ENCODE measurements around the gene DLG5.
"Not testable (repeated sequence)": the region's sequence is repeated elsewhere in the genome, so short reads cannot be mapped to it uniquely, and the experiment has no call there.

Gene DLG5

GRCh38 chr10:77758406-77758805, 168.1 kb downstream of the DLG5 start:
- H3K9me3 Mint-ChIP-seq, H3K4me1 Mint-ChIP-seq, H3K27me3 Mint-ChIP-seq, H3K36me3 Mint-ChIP-seq, H3K27ac Mint-ChIP-seq, H3K4me3 Mint-ChIP-seq: not testable (repeated sequence)

GRCh38 chr10:77756319-77757232, 170.0 kb downstream of the DLG5 start:
- H3K9me3 Mint-ChIP-seq: no peaks in the 10 kb centered on the region
- no peak overlapping the region for H3K27ac Mint-ChIP-seq
- H3K36me3 Mint-ChIP-seq: no peaks in the 10 kb centered on the region
- no peaks in the 10 kb centered on the region for H3K4me1 Mint-ChIP-seq
- H3K27me3 Mint-ChIP-seq: peaks cover 13% of the 10 kb centered on the region
- H3K4me3 Mint-ChIP-seq: no peak overlapping the region

GRCh38 chr10:77746047-77746707, 180.4 kb downstream of the DLG5 start:
- H3K27ac Mint-ChIP-seq: no peak overlapping the region
- H3K9me3 Mint-ChIP-seq: peaks cover 19% of the 10 kb centered on the region
- H3K4me3 Mint-ChIP-seq: no peak overlapping the region
- peaks cover 5% of the 10 kb centered on the region for H3K36me3 Mint-ChIP-seq
- peaks cover 8% of the 10 kb centered on the region for H3K27me3 Mint-ChIP-seq
- H3K4me1 Mint-ChIP-seq: no peaks in the 10 kb centered on the region

- Mint-ChIP-seq H3K9me3 (peaks cover 13% of the 10 kb centered on the region), H3K4me3 (no peak overlapping the region), H3K36me3 (peaks cover 2% of the 10 kb centered on the region), H3K27me3 (peaks cover 7% of the 10 kb centered on the region), H3K27ac (no peak overlapping the region), H3K4me1 (no peaks in the 10 kb centered on the region)
Observed at GRCh38 chr10:77744245-77744644, 182.3 kb downstream of the DLG5 start.

- Mint-ChIP-seq H3K9me3 (peaks cover 18% of the 10 kb centered on the region), H3K4me3 (no peak overlapping the region), H3K27me3 (peaks cover 5% of the 10 kb centered on the region), H3K36me3 (peaks cover 3% of the 10 kb centered on the region), H3K27ac (no peak overlapping the region), H3K4me1 (no peaks in the 10 kb centered on the region)
Observed at GRCh38 chr10:77742172-77742571, 184.4 kb downstream of the DLG5 start.

- Mint-ChIP-seq H3K27me3 (peaks cover 2% of the 10 kb centered on the region), H3K4me3 (no peak overlapping the region), H3K9me3 (peaks cover 18% of the 10 kb centered on the region), H3K36me3 (peaks cover 3% of the 10 kb centered on the region), H3K27ac (no peak overlapping the region), H3K4me1 (no peaks in the 10 kb centered on the region)
Observed at GRCh38 chr10:77741746-77742145, 184.8 kb downstream of the DLG5 start.

All from activated naive CD4-positive, alpha-beta T cell treated with anti-CD3 and anti-CD28 coated beads, Interleukin-2, amount 50 U/mL, for 24 hours (primary cell).